Measurements from ENCODE around the gene PHF5A.

Gene PHF5A

GRCh38 chr22:41480397-41480735 lies 11.9 kb upstream of the PHF5A start:
- no peak for DNase-seq (ENCODE audit: low read depth)
- H3K4me3 ChIP-seq (ENCODE audit: low read depth, low read length): no peak overlapping the region
- TF ChIP-seq CTCF (IDR thresholded peaks at IDR 0.05; ENCODE audit: low read depth, low read length, missing control alignments): no peak

GRCh38 chr22:41479671-41480396 lies 11.3 kb upstream of the PHF5A start:
- DNase-seq (ENCODE audit: low read depth): no peak
- no peak for TF ChIP-seq CTCF (IDR thresholded peaks at IDR 0.05; ENCODE audit: low read depth, low read length, missing control alignments)
- H3K4me3 ChIP-seq (ENCODE audit: low read depth, low read length): no peak overlapping the region

- no peak for DNase-seq (ENCODE audit: low read depth)
- no peak for TF ChIP-seq CTCF (IDR thresholded peaks at IDR 0.05; ENCODE audit: low read depth, low read length, missing control alignments)
- no peak overlapping the region for H3K4me3 ChIP-seq (ENCODE audit: low read depth, low read length)
Observed at GRCh38 chr22:41478891-41479521, 10.5 kb upstream of the PHF5A start.

GRCh38 chr22:41478473-41478872 lies 10.0 kb upstream of the PHF5A start:
- H3K4me3 ChIP-seq (ENCODE audit: low read depth, low read length): no peak overlapping the region
- no peak for DNase-seq (ENCODE audit: low read depth)
- no peak for TF ChIP-seq CTCF (IDR thresholded peaks at IDR 0.05; ENCODE audit: low read depth, low read length, missing control alignments)

GRCh38 chr22:41474872-41475451 lies 6.5 kb upstream of the PHF5A start:
- DNase-seq (ENCODE audit: low read depth): no peak
- no peak overlapping the region for H3K4me3 ChIP-seq (ENCODE audit: low read depth, low read length)
- no peak for TF ChIP-seq CTCF (IDR thresholded peaks at IDR 0.05; ENCODE audit: low read depth, low read length, missing control alignments)

GRCh38 chr22:41471568-41471967 lies 3.1 kb upstream of the PHF5A start:
- TF ChIP-seq CTCF (IDR thresholded peaks at IDR 0.05; ENCODE audit: low read depth, low read length, missing control alignments): no peak
- no peak for DNase-seq (ENCODE audit: low read depth)
- H3K4me3 ChIP-seq (ENCODE audit: low read depth, low read length): no peak overlapping the region

All from GM12864 (cell line).